Measurements from ENCODE around the gene ANKRD36. TPM values are rescaled to one million over a fixed set of nuclear protein-coding genes. Genes with fewer than 3 reads are reported as not detected.
"Not testable (repeated sequence)": the region's sequence is repeated elsewhere in the genome, so short reads cannot be mapped to it uniquely, and the experiment has no call there.

ANKRD36 gene
- total and polyA plus RNA-seq, 2 donors (not counting 1 experiment from before 2014, with no cell fraction given): 3.7 to 23.3 TPM

DNA sequence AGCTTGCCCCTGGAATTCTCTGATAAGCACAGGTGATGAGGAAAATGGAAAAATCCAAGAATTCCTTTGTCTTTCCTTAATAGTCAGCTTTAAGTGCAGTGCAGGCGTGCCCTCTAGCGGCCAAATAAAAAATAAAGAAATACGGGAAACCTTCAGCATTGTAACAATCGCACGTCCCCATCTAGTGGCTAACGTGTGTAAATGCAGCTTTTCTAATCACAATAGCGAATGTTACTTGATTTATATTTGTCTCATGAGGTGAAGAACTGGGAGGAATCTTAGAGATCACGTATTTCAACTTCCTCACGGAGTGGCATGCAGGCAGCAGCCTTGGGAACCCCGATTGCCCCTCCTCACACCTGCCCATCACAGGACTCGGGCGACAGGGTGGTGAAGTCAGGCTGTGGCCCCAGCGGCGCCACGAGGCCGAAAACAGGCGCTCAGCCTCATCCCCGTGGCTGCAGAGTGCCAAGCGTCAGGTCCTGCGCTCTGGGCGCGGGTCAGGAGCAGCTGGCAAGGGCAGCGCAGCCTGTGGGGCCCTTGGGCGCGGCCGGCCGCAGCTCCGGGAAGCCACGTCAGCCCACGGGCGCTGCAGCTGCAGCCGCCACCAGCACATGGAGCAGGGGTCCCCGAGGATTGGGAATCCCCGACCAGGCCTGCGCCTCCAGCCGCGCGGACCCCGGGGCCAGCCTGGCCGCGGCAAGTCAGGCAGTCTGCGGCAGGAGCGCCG is 468 bp upstream of the ANKRD36 start:
- TF ChIP-seq, protein P1, sequence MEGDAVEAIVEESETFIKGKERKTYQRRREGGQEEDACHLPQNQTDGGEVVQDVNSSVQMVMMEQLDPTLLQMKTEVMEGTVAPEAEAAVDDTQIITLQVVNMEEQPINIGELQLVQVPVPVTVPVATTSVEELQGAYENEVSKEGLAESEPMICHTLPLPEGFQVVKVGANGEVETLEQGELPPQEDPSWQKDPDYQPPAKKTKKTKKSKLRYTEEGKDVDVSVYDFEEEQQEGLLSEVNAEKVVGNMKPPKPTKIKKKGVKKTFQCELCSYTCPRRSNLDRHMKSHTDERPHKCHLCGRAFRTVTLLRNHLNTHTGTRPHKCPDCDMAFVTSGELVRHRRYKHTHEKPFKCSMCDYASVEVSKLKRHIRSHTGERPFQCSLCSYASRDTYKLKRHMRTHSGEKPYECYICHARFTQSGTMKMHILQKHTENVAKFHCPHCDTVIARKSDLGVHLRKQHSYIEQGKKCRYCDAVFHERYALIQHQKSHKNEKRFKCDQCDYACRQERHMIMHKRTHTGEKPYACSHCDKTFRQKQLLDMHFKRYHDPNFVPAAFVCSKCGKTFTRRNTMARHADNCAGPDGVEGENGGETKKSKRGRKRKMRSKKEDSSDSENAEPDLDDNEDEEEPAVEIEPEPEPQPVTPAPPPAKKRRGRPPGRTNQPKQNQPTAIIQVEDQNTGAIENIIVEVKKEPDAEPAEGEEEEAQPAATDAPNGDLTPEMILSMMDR (conservative IDR thresholded peaks at IDR 0.05 in 1 of 2, IDR thresholded peaks at IDR 0.05 in 1 of 2; ENCODE audit: low read depth in 1 of 2, low read length in 2 of 2): peak; percentile 56 to 65
- not testable (repeated sequence) for H3K27me3 ChIP-seq (ENCODE audit: control insufficient read depth, insufficient read depth, low read length); H3K4me1 ChIP-seq (ENCODE audit: control insufficient read depth, extremely low read depth, insufficient read depth, low read length); H3K36me3 ChIP-seq (ENCODE audit: control insufficient read depth, insufficient read depth, low read length); H4K20me1 ChIP-seq (ENCODE audit: control insufficient read depth, extremely low read depth, insufficient read depth, low read length); H3K9me3 ChIP-seq (ENCODE audit: control insufficient read depth, insufficient read depth, low read depth, low read length); H3K79me2 ChIP-seq (ENCODE audit: control insufficient read depth, insufficient read depth, low read length)
- Histone ChIP-seq H3K27ac (ENCODE audit: insufficient read depth, low read length) (peak overlapping the region; percentile 63), H3K4me3 (replicated peaks in 1 of 4; ENCODE audit: control extremely low read depth in 1 of 4, insufficient read depth in 1 of 4, low read depth in 3 of 4, low read length in 4 of 4) (peak overlapping the region; percentile 16 to 70 (median 50)), H3K4me2 (ENCODE audit: extremely low read depth, insufficient read depth, low read length) (peak overlapping the region; percentile 69), H3K9ac (ENCODE audit: insufficient read depth, low read length) (peak overlapping the region; percentile 61), H2AFZ (ENCODE audit: low read length) (peak overlapping the region; percentile 89)
- DNase-seq (ENCODE audit: low read depth in 2 of 2): peak; percentile 35 to 48

DNA sequence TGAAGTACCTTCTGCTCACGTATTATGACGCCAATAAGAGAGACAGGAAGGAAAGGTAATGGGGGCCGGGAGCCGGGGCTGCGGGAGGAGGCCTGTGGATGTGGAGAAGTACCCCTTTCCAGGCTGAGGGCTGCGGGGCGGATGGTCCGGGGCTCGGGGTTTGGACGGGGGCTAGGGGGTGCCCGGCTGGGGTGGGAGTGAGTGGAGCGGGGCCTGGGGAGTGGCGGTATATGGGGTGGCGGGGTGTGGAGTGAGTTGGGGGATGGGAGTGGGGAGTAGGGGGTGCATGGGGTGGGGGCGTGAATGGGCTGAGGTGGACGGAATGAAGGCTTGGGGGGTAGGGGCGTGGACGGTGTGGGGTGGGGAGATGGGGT is 916 bp downstream of the ANKRD36 start:
- not testable (repeated sequence) for H3K27me3 ChIP-seq (ENCODE audit: control insufficient read depth, insufficient read depth, low read length); H3K4me2 ChIP-seq (ENCODE audit: extremely low read depth, insufficient read depth, low read length); H3K9me3 ChIP-seq (ENCODE audit: control insufficient read depth, insufficient read depth, low read depth, low read length); H3K36me3 ChIP-seq (ENCODE audit: control insufficient read depth, insufficient read depth, low read length); H4K20me1 ChIP-seq (ENCODE audit: control insufficient read depth, extremely low read depth, insufficient read depth, low read length); H3K79me2 ChIP-seq (ENCODE audit: control insufficient read depth, insufficient read depth, low read length); H3K4me1 ChIP-seq (ENCODE audit: control insufficient read depth, extremely low read depth, insufficient read depth, low read length); DNase-seq (ENCODE audit: low read depth in 2 of 2)
- peak overlapping the region; percentile 27 for H3K27ac ChIP-seq (ENCODE audit: insufficient read depth, low read length)
- H2AFZ ChIP-seq (ENCODE audit: low read length): peak overlapping the region; percentile 81
- H3K4me3 ChIP-seq (replicated peaks in 1 of 4; ENCODE audit: control extremely low read depth in 1 of 4, insufficient read depth in 1 of 4, low read depth in 3 of 4, low read length in 4 of 4): peak overlapping the region; percentile 16 to 81 (median 66)
- H3K9ac ChIP-seq (ENCODE audit: insufficient read depth, low read length): peak overlapping the region; percentile 59

DNA sequence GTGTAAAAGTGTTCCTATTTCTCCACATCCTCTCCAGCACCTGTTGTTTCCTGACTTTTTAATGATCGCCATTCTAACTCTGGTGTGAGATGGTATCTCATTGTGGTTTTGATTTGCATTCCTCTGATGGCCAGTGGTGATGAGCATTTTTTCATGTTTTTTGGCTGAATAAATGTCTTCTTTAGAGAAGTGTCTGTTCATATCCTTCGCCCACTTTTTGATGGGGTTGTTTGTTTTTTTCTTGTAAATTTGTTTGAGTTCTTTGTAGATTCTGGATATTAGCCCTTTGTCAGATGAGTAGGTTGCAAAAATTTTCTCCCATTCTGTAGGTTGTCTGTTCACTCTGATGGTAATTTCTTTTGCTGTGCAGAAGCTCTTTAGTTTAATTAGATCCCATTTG is 16.1 kb downstream of the ANKRD36 start:
- not testable (repeated sequence) for H3K36me3 ChIP-seq (ENCODE audit: control insufficient read depth, insufficient read depth, low read length); DNase-seq (ENCODE audit: low read depth in 2 of 2); H4K20me1 ChIP-seq (ENCODE audit: control insufficient read depth, extremely low read depth, insufficient read depth, low read length); H3K27me3 ChIP-seq (ENCODE audit: control insufficient read depth, insufficient read depth, low read length); H3K4me1 ChIP-seq (ENCODE audit: control insufficient read depth, extremely low read depth, insufficient read depth, low read length); H3K4me2 ChIP-seq (ENCODE audit: extremely low read depth, insufficient read depth, low read length); H3K9ac ChIP-seq (ENCODE audit: insufficient read depth, low read length); H2AFZ ChIP-seq (ENCODE audit: low read length); H3K79me2 ChIP-seq (ENCODE audit: control insufficient read depth, insufficient read depth, low read length); H3K9me3 ChIP-seq (ENCODE audit: control insufficient read depth, insufficient read depth, low read depth, low read length); H3K27ac ChIP-seq (ENCODE audit: insufficient read depth, low read length); H3K4me3 ChIP-seq (replicated peaks in 1 of 4; ENCODE audit: control extremely low read depth in 1 of 4, insufficient read depth in 1 of 4, low read depth in 3 of 4, low read length in 4 of 4)

DNA sequence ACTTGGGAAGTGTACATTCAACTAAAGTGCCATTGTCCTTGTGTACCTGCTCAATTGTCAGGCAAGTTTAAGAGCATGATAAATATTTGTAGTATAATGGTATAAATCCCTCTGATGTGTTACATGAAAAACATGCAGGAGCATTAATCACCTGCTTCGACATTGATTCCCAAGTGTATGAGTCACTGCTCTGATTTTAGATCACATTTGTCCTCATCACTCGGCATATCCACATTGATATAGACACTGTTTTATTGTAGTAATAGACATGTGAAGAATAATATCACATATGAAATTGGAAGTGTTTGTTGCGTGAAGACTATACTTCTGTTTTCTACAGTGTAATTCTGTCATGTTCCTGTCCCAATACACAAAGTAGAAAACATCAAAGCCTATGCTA is 31.1 kb downstream of the ANKRD36 start:
- not testable (repeated sequence) for H3K27ac ChIP-seq (ENCODE audit: insufficient read depth, low read length); H3K27me3 ChIP-seq (ENCODE audit: control insufficient read depth, insufficient read depth, low read length); H3K79me2 ChIP-seq (ENCODE audit: control insufficient read depth, insufficient read depth, low read length); H3K4me1 ChIP-seq (ENCODE audit: control insufficient read depth, extremely low read depth, insufficient read depth, low read length); H3K4me2 ChIP-seq (ENCODE audit: extremely low read depth, insufficient read depth, low read length); H3K9me3 ChIP-seq (ENCODE audit: control insufficient read depth, insufficient read depth, low read depth, low read length); H3K36me3 ChIP-seq (ENCODE audit: control insufficient read depth, insufficient read depth, low read length); H3K4me3 ChIP-seq (replicated peaks in 1 of 4; ENCODE audit: control extremely low read depth in 1 of 4, insufficient read depth in 1 of 4, low read depth in 3 of 4, low read length in 4 of 4); H4K20me1 ChIP-seq (ENCODE audit: control insufficient read depth, extremely low read depth, insufficient read depth, low read length); H3K9ac ChIP-seq (ENCODE audit: insufficient read depth, low read length); H2AFZ ChIP-seq (ENCODE audit: low read length)
- DNase-seq (ENCODE audit: low read depth in 2 of 2): peak in 1 of 2 donors; percentile 4

DNA sequence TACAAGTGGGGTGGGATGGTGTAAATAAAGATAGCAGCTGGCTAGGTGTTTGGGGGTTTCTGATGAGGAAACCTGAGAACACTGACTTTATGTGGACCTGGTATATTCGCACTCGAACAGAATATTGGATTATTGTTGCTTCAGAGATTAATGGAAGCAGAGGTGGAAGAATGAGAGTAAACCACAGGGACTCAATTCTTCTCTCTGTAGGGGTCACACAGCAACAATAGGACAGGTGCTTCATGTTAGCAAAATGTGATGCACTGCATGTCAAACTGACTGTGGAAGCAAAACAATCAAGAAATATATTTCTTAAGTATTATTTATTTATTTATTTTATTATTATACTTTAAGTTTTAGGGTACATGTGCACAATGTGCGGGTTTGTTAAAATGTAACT is 53.6 kb downstream of the ANKRD36 start:
- H3K79me2 ChIP-seq (ENCODE audit: control insufficient read depth, insufficient read depth, low read length); H4K20me1 ChIP-seq (ENCODE audit: control insufficient read depth, extremely low read depth, insufficient read depth, low read length); H3K9me3 ChIP-seq (ENCODE audit: control insufficient read depth, insufficient read depth, low read depth, low read length); H3K27me3 ChIP-seq (ENCODE audit: control insufficient read depth, insufficient read depth, low read length); H3K4me1 ChIP-seq (ENCODE audit: control insufficient read depth, extremely low read depth, insufficient read depth, low read length); H3K4me2 ChIP-seq (ENCODE audit: extremely low read depth, insufficient read depth, low read length); H3K4me3 ChIP-seq (replicated peaks in 1 of 4; ENCODE audit: control extremely low read depth in 1 of 4, insufficient read depth in 1 of 4, low read depth in 3 of 4, low read length in 4 of 4); H3K36me3 ChIP-seq (ENCODE audit: control insufficient read depth, insufficient read depth, low read length); DNase-seq (ENCODE audit: low read depth in 2 of 2); H2AFZ ChIP-seq (ENCODE audit: low read length); H3K9ac ChIP-seq (ENCODE audit: insufficient read depth, low read length); H3K27ac ChIP-seq (ENCODE audit: insufficient read depth, low read length): not testable (repeated sequence)

DNA sequence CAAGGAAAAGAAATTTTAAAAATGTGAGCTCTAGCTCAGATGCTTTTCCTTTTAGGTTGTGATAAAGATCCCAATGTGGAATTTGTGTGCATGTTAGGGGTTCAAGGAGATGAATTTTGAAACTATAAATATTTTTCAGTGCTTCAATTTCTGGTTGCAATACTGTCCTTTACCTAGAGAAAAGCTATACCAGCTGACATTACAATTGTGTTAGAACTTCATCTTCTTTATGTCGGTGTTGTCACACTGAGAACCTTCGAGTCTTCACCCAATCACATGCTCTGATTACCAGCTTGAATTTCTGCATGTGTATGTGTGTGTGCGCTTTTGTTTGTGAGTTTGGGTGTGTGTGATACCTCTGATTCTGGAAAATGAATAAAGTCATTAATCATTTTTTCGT is 55.0 kb downstream of the ANKRD36 start:
- H4K20me1 ChIP-seq (ENCODE audit: control insufficient read depth, extremely low read depth, insufficient read depth, low read length); H3K4me1 ChIP-seq (ENCODE audit: control insufficient read depth, extremely low read depth, insufficient read depth, low read length); H3K79me2 ChIP-seq (ENCODE audit: control insufficient read depth, insufficient read depth, low read length); H3K4me3 ChIP-seq (replicated peaks in 1 of 4; ENCODE audit: control extremely low read depth in 1 of 4, insufficient read depth in 1 of 4, low read depth in 3 of 4, low read length in 4 of 4); H2AFZ ChIP-seq (ENCODE audit: low read length); H3K27me3 ChIP-seq (ENCODE audit: control insufficient read depth, insufficient read depth, low read length); H3K9me3 ChIP-seq (ENCODE audit: control insufficient read depth, insufficient read depth, low read depth, low read length); H3K4me2 ChIP-seq (ENCODE audit: extremely low read depth, insufficient read depth, low read length); H3K36me3 ChIP-seq (ENCODE audit: control insufficient read depth, insufficient read depth, low read length); H3K27ac ChIP-seq (ENCODE audit: insufficient read depth, low read length); H3K9ac ChIP-seq (ENCODE audit: insufficient read depth, low read length); DNase-seq (ENCODE audit: low read depth in 2 of 2): not testable (repeated sequence)

Data from fibroblast of lung (primary cell).